Liver (tissue), 9 donors: Measurements from ENCODE around the gene JMJD6. TPM values are rescaled to one million over a fixed set of nuclear protein-coding genes. Genes with fewer than 3 reads are reported as not detected.

Source experiments
- DNase-seq: peaks from one replicate; pipeline ENCODE4 v3.0.0-alpha.2; 2017; ENCODE audit warnings: low spot score
- H3K27ac ChIP-seq, 2 donors: one replicate each; pipeline ENCODE4 v1.7.0; 2013; ENCODE audit warnings: inconsistent platforms in 2 of 2, low read length in 2 of 2, control low read depth in 1 of 2, low read depth in 1 of 2, mild to moderate bottlenecking in 1 of 2
- H3K27me3 ChIP-seq, 4 donors: one replicate each; pipeline versions ENCODE4 v1.6.1 to v1.7.0; 2013; ENCODE audit warnings: low read length in 3 of 4, inconsistent platforms in 1 of 4, mild to moderate bottlenecking in 1 of 4, moderate library complexity in 1 of 4; ENCODE audit not compliant: control insufficient read depth in 4 of 4, insufficient read depth in 4 of 4
- H3K36me3 ChIP-seq, 4 donors: one replicate each; pipeline versions ENCODE4 v1.6.1 to v1.7.0; 2013; ENCODE audit warnings: low read length in 3 of 4, mild to moderate bottlenecking in 3 of 4, low read depth in 1 of 4, moderate library complexity in 1 of 4; ENCODE audit not compliant: control insufficient read depth in 4 of 4, insufficient read depth in 3 of 4
- H3K4me1 ChIP-seq, 4 donors: one replicate each; pipeline versions ENCODE4 v1.6.1 to v1.7.0; 2013; ENCODE audit warnings: low read length in 3 of 4, mild to moderate bottlenecking in 3 of 4, moderate library complexity in 1 of 4; ENCODE audit not compliant: control insufficient read depth in 4 of 4, insufficient read depth in 4 of 4
- H3K4me3 ChIP-seq, 3 donors: one replicate each; pipeline versions ENCODE4 v1.6.1 to v1.7.0; 2013; ENCODE audit warnings: low read length in 3 of 3, control low read depth in 1 of 3, low read depth in 1 of 3, mild to moderate bottlenecking in 1 of 3
- H3K9ac ChIP-seq, 2 donors: one replicate each; pipeline ENCODE4 v1.7.0; 2013; ENCODE audit warnings: low read length in 2 of 2, mild to moderate bottlenecking in 2 of 2, moderate library complexity in 2 of 2, control low read depth in 1 of 2, low read depth in 1 of 2
- H3K9me3 ChIP-seq, 4 donors: one replicate each; pipeline versions ENCODE4 v1.6.1 to v1.7.0; 2013; ENCODE audit warnings: low read length in 3 of 4; ENCODE audit not compliant: control insufficient read depth in 4 of 4
- EGR1 ChIP-seq, 2 donors: IDR thresholded peaks; 2 replicates each; pipeline ENCODE4 v1.6.1; 2016 to 2018; ENCODE audit warnings: antibody characterized with exemption in 2 of 2, low read depth in 2 of 2
- FOXA1 ChIP-seq: IDR thresholded peaks from 2 replicates; pipeline ENCODE4 v1.6.1; 2016; ENCODE audit warnings: antibody characterized with exemption
- FOXA2 ChIP-seq: IDR thresholded peaks from 2 replicates; pipeline ENCODE4 v1.6.1; 2016; ENCODE audit warnings: antibody characterized with exemption
- GABPA ChIP-seq, 2 donors: IDR thresholded peaks in 1 of 2; conservative IDR thresholded peaks in 1 of 2; 2 replicates each; pipeline ENCODE4 v1.6.1; 2016; ENCODE audit warnings: antibody characterized with exemption in 2 of 2, mild to moderate bottlenecking in 1 of 2, moderate library complexity in 1 of 2
- HNF4A ChIP-seq, 2 donors: conservative IDR thresholded peaks; 2 replicates each; pipeline ENCODE4 v1.6.1; 2016; ENCODE audit warnings: antibody characterized with exemption in 2 of 2, mild to moderate bottlenecking in 2 of 2
- HNF4G ChIP-seq: IDR thresholded peaks from 2 replicates; pipeline ENCODE4 v1.6.1; 2016; ENCODE audit warnings: antibody characterized with exemption
- JUND ChIP-seq, 2 donors: IDR thresholded peaks; 2 replicates each; pipeline ENCODE4 v1.6.1; 2016; ENCODE audit warnings: antibody characterized with exemption in 2 of 2
- NR2F2 ChIP-seq: IDR thresholded peaks from 2 replicates; pipeline ENCODE4 v1.6.1; 2016; ENCODE audit warnings: antibody characterized with exemption
- RAD21 ChIP-seq, 2 donors: IDR thresholded peaks; 2 replicates each; pipeline ENCODE4 v1.6.1; 2016; ENCODE audit warnings: antibody characterized with exemption in 2 of 2, mild to moderate bottlenecking in 2 of 2
- RXRA ChIP-seq, 2 donors: IDR thresholded peaks; 2 replicates each; pipeline ENCODE4 v1.6.1; 2017 to 2018; ENCODE audit warnings: antibody characterized with exemption in 2 of 2, mild to moderate bottlenecking in 1 of 2
- SP1 ChIP-seq: IDR thresholded peaks from 2 replicates; pipeline ENCODE4 v1.6.1; 2018; ENCODE audit warnings: antibody characterized with exemption, mild to moderate bottlenecking
- TAF1 ChIP-seq: conservative IDR thresholded peaks from 2 replicates; pipeline ENCODE4 v1.6.1; 2016; ENCODE audit warnings: antibody characterized with exemption, mild to moderate bottlenecking
- YY1 ChIP-seq: IDR thresholded peaks from 2 replicates; pipeline ENCODE4 v1.6.1; 2016; ENCODE audit warnings: antibody characterized with exemption, mild to moderate bottlenecking
- WGBS: extraction: QIAGEN DNeasy Blood & Tissue Kit; methylation state at CpG from one replicate; pipeline ENCODE4 v1.1.7; 2013; 5-methylcytosine and 5-hydroxymethylcytosine counted together
- polyA plus RNA-seq, 2 donors: library from polyadenylated mRNA; stranded (reverse) in 1 of 2; unstranded in 1 of 2; fragments of 200-250 nt in 1 of 2; fragments of >200 nt in 1 of 2; fragmentation: Nextera tagmentation in 1 of 2; extraction: Ambion mirVana in 1 of 2; gene quantifications; one replicate each; pipeline versions ENCODE4 v1.2.1 to v1.2.3, GENCODE V29; 2013 to 2015
- total RNA-seq, 2 donors: library from RNA; depleted of rRNA; stranded (reverse); fragments of >200 nt; gene quantifications; one replicate each; pipeline ENCODE4 v1.2.3, GENCODE V29; 2014
- TF ChIP-seq, protein P1 (sequence below): fragments of 150-350 bp; IDR thresholded peaks from 2 replicates; pipeline ENCODE4 v1.5.1; 2017; ENCODE audit warnings: improper control_type of control experiment, low read depth, low read length; ENCODE audit not compliant: missing input control
- TF ChIP-seq, protein P2 (sequence below): IDR thresholded peaks from 2 replicates; pipeline ENCODE4 v1.6.1; 2016; ENCODE audit warnings: antibody characterized with exemption, mild to moderate bottlenecking
- TF ChIP-seq, protein P3 (sequence below): IDR thresholded peaks from 2 replicates; pipeline ENCODE4 v1.6.1; 2016; ENCODE audit warnings: antibody characterized with exemption
- TF ChIP-seq, protein P4 (sequence below): IDR thresholded peaks from 2 replicates; pipeline ENCODE4 v1.6.1; 2016; ENCODE audit warnings: antibody characterized with exemption
- TF ChIP-seq, protein P5 (sequence below): IDR thresholded peaks from 2 replicates; pipeline ENCODE4 v1.6.1; 2016; ENCODE audit warnings: antibody characterized with exemption
- donor health status: healthy.
- donor health status: healthy.
- donor health status: healthy.
- donor health status: healthy.
- donor health status: healthy.

The JMJD6 gene
- total and polyA plus RNA-seq, 4 donors = 9.9 to 16.1 (median 11.2) TPM

DNA sequence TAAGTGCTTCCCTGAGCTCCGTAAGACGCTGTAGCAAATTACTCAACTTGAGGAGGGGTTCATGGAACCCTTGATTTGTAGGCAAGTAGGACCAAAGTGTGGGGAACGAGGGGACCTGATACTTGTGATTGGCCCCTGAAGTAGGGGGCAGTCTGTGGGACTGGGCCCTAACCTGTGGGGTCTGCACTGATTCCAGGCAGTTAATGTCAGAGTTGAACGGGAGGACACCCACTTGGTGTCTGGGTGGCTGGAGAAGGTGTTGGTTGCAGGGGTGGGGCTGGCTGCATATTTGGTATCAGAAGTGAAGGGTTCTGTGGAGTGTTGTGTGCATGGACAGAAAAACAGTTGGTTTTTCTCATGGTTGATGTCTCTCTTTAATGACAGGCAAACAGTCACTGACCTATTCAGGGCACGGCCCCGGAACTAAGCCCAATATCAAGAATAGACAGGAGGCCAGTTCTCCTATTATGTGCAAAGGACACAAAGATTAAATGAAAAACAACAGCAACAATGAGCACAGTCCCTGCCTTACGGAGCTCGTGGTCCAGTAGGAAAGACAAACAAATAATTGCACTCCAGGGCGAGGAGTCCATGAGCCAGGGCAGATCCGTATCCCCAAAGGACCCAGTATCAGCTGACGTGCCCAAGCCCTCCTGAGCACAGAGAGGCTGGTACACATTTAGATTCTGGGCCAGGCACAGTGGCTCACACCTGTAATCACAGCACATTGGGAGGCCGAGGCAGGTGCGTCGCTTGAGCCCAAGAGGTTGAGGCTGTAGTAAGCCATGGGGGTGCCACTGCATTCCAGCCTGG is 34.8 kb downstream of the JMJD6 start:
- Histone ChIP-seq H3K9ac (no peak overlapping the region), H3K4me1 (peaks cover 0 to 3% (median 0%) of the 10 kb centered on the region in 4 donors)
- TF ChIP-seq, protein P1, sequence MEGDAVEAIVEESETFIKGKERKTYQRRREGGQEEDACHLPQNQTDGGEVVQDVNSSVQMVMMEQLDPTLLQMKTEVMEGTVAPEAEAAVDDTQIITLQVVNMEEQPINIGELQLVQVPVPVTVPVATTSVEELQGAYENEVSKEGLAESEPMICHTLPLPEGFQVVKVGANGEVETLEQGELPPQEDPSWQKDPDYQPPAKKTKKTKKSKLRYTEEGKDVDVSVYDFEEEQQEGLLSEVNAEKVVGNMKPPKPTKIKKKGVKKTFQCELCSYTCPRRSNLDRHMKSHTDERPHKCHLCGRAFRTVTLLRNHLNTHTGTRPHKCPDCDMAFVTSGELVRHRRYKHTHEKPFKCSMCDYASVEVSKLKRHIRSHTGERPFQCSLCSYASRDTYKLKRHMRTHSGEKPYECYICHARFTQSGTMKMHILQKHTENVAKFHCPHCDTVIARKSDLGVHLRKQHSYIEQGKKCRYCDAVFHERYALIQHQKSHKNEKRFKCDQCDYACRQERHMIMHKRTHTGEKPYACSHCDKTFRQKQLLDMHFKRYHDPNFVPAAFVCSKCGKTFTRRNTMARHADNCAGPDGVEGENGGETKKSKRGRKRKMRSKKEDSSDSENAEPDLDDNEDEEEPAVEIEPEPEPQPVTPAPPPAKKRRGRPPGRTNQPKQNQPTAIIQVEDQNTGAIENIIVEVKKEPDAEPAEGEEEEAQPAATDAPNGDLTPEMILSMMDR = no peak
- TF ChIP-seq EGR1 (IDR thresholded peaks at IDR 0.05; ENCODE audit: low read depth in 2 of 2) = no peak
- no peak for TF ChIP-seq HNF4G
- no peak for TF ChIP-seq JUND (IDR thresholded peaks at IDR 0.05)
- no peak for TF ChIP-seq GABPA (IDR thresholded peaks at IDR 0.05 in 1 of 2, conservative IDR thresholded peaks at IDR 0.05 in 1 of 2)
- TF ChIP-seq YY1 = no peak
- no peak for TF ChIP-seq HNF4A (conservative IDR thresholded peaks at IDR 0.05)
- TF ChIP-seq, protein P2, sequence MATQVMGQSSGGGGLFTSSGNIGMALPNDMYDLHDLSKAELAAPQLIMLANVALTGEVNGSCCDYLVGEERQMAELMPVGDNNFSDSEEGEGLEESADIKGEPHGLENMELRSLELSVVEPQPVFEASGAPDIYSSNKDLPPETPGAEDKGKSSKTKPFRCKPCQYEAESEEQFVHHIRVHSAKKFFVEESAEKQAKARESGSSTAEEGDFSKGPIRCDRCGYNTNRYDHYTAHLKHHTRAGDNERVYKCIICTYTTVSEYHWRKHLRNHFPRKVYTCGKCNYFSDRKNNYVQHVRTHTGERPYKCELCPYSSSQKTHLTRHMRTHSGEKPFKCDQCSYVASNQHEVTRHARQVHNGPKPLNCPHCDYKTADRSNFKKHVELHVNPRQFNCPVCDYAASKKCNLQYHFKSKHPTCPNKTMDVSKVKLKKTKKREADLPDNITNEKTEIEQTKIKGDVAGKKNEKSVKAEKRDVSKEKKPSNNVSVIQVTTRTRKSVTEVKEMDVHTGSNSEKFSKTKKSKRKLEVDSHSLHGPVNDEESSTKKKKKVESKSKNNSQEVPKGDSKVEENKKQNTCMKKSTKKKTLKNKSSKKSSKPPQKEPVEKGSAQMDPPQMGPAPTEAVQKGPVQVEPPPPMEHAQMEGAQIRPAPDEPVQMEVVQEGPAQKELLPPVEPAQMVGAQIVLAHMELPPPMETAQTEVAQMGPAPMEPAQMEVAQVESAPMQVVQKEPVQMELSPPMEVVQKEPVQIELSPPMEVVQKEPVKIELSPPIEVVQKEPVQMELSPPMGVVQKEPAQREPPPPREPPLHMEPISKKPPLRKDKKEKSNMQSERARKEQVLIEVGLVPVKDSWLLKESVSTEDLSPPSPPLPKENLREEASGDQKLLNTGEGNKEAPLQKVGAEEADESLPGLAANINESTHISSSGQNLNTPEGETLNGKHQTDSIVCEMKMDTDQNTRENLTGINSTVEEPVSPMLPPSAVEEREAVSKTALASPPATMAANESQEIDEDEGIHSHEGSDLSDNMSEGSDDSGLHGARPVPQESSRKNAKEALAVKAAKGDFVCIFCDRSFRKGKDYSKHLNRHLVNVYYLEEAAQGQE = no peak
- TF ChIP-seq SP1 = no peak
- no peak for TF ChIP-seq RXRA (IDR thresholded peaks at IDR 0.05)
- no peak for TF ChIP-seq NR2F2
- no peak for TF ChIP-seq RAD21 (IDR thresholded peaks at IDR 0.05)
- no peak for TF ChIP-seq TAF1
- no peak for TF ChIP-seq FOXA2
- no peak for TF ChIP-seq FOXA1
- TF ChIP-seq, protein P3, sequence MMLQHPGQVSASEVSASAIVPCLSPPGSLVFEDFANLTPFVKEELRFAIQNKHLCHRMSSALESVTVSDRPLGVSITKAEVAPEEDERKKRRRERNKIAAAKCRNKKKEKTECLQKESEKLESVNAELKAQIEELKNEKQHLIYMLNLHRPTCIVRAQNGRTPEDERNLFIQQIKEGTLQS = no peak
- TF ChIP-seq, protein P4, sequence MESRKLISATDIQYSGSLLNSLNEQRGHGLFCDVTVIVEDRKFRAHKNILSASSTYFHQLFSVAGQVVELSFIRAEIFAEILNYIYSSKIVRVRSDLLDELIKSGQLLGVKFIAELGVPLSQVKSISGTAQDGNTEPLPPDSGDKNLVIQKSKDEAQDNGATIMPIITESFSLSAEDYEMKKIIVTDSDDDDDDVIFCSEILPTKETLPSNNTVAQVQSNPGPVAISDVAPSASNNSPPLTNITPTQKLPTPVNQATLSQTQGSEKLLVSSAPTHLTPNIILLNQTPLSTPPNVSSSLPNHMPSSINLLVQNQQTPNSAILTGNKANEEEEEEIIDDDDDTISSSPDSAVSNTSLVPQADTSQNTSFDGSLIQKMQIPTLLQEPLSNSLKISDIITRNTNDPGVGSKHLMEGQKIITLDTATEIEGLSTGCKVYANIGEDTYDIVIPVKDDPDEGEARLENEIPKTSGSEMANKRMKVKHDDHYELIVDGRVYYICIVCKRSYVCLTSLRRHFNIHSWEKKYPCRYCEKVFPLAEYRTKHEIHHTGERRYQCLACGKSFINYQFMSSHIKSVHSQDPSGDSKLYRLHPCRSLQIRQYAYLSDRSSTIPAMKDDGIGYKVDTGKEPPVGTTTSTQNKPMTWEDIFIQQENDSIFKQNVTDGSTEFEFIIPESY = no peak
- TF ChIP-seq, protein P5, sequence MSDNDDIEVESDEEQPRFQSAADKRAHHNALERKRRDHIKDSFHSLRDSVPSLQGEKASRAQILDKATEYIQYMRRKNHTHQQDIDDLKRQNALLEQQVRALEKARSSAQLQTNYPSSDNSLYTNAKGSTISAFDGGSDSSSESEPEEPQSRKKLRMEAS = no peak

More for the DNA sequence above, 34.8 kb downstream of the JMJD6 start:
- Histone ChIP-seq H3K27ac (no peak overlapping the region), H3K36me3 (no peaks in the 10 kb centered on the region), H3K27me3 (no peaks in the 10 kb centered on the region), H3K4me3 (no peak overlapping the region), H3K9me3 (no peaks in the 10 kb centered on the region)
- no peak for DNase-seq
- 85% methylated on average over 14 of the region's 14 CpGs for WGBS
